ENCODE data around the gene MANSC1.
"Not testable (repeated sequence)": the region's sequence is repeated elsewhere in the genome, so short reads cannot be mapped to it uniquely, and the experiment has no call there.

- not testable (repeated sequence) for TF ChIP-seq CTCF, POLR2A (IDR thresholded peaks at IDR 0.05)
Measured at GRCh38 chr12:12351468-12352185, 1.6 kb upstream of the MANSC1 start.
